BLaER1 treated with 17β-estradiol and CSF1 and Interleukin-3, amounts not matched to agents 10 nM and 100 nM (cell line): ENCODE measurements around the gene MATN1.
A peak's percentile ranks its signal among the peaks of the same experiment; 100 is the strongest.

Source experiments
- H3K27ac ChIP-seq, 11 experiments: shearing (Covaris generic); formaldehyde crosslinking; 2 replicates each; pipeline ENCODE4 v1.8.1; 2022
- H3K27me3 ChIP-seq, 11 experiments: shearing (Covaris generic); formaldehyde crosslinking; 2 replicates each; pipeline ENCODE4 v1.8.1; 2022
- H3K36me3 ChIP-seq, 11 experiments: shearing (Covaris generic); formaldehyde crosslinking; 2 replicates each; pipeline ENCODE4 v1.8.1; 2022
- H3K4me1 ChIP-seq, 10 experiments: shearing (Covaris generic); formaldehyde crosslinking; 2 replicates each; pipeline ENCODE4 v1.8.1; 2022
- H3K4me2 ChIP-seq, 11 experiments: shearing (Covaris generic); formaldehyde crosslinking; 2 replicates each; pipeline ENCODE4 v1.8.1; 2022
- H3K4me3 ChIP-seq, 10 experiments: shearing (Covaris generic); formaldehyde crosslinking; 2 replicates each; pipeline ENCODE4 v1.8.1; 2022
- H3K9ac ChIP-seq, 11 experiments: shearing (Covaris generic); formaldehyde crosslinking; 2 replicates each; pipeline ENCODE4 v1.8.1; 2022
- H3K9me3 ChIP-seq, 11 experiments: shearing (Covaris generic); formaldehyde crosslinking; replicated peaks in 1 of 11; 2 replicates each; pipeline ENCODE4 v1.8.1; 2022
- H4K20me1 ChIP-seq, 11 experiments: shearing (Covaris generic); formaldehyde crosslinking; 2 replicates each; pipeline ENCODE4 v1.8.1; 2022
- Cebpa-rat ChIP-seq, 11 experiments: shearing (Covaris generic); IDR thresholded peaks; 2 replicates each; pipeline ENCODE4 v1.8.1; 2022

The MATN1 gene

DNA sequence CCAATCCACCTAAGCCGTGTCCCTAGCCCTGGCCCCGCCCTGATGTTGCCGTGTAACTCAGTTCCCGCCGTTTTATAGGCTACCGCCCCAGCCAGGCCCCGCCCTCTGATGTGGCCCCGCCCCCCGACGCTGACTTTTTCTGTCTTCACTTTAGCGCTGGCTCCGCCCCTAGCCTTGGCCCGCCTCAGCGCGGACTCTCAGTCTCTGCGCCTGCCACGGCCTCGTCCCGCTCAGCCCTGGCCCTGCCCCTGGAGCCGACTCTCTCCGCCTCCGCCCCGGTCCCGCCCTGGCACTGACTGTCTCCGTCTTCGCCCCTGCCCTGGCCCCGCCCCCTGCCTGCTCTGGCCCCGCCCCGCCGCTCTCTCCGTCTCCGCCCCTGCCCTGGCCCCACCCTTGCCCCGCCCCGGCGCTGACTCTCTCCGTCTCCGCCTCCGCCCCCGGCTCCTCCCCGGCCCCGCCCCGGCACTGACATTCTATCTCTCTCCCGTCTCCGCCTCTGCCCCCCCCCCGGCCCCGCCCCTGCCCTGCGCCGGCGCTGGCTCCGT is 5.2 kb downstream of the MATN1 start:
- peak overlapping the region; percentile 54 to 74 (median 64) for H3K4me3 ChIP-seq
- H3K9ac ChIP-seq: peak overlapping the region in 10 of 11 experiments; percentile 65 to 79 (median 74); a peak in 16 of 22 replicates
- no peaks in the 10 kb centered on the region for H3K27me3 ChIP-seq
- H3K4me2 ChIP-seq: peak overlapping the region in 10 of 11 experiments; percentile 69 to 85 (median 80); a peak in 17 of 22 replicates
- no peaks in the 10 kb centered on the region for H3K36me3 ChIP-seq
- H3K9me3 ChIP-seq: peaks cover 0 to 12% (median 10%) of the 10 kb centered on the region in 11 experiments; a peak in 9 of 22 replicates
- TF ChIP-seq Cebpa-rat (IDR thresholded peaks at IDR 0.05): no peak
- peaks cover 0 to 35% (median 7%) of the 10 kb centered on the region in 11 experiments; a peak in 13 of 22 replicates for H4K20me1 ChIP-seq
- peaks cover 44 to 62% (median 53%) of the 10 kb centered on the region in 10 experiments for H3K4me1 ChIP-seq
- H3K27ac ChIP-seq: peak overlapping the region in 9 of 11 experiments; percentile 66 to 79 (median 72); a peak in 15 of 22 replicates

DNA sequence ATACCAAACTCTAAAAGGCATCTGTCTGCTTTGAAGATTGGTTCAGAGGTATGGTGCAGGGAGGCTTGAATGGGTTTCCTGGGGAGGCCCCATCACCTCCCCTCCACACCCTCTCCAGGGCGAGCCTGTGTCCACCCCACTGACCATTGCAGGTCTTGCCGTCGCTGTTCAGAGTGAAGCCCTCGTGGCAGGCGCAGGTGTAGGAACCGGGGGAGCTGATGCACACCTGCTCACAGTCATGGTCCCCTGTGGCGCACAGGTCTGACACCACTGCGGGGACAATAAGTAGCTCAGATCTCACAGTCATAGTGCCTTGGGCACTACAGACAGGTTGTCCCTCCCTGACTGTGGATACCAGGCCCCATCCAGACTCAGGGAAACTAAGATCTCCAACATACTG is 6.7 kb downstream of the MATN1 start:
- Histone ChIP-seq H3K9ac (peak overlapping the region in 6 of 11 experiments; percentile 1 to 74 (median 70); a peak in 3 of 22 replicates), H3K36me3 (no peaks in the 10 kb centered on the region), H3K4me1 (peaks cover 31 to 47% (median 38%) of the 10 kb centered on the region in 10 experiments), H3K4me2 (peak overlapping the region; percentile 69 to 85 (median 80); a peak in 21 of 22 replicates), H3K27me3 (no peaks in the 10 kb centered on the region), H4K20me1 (peaks cover 0 to 21% (median 0%) of the 10 kb centered on the region in 11 experiments; a peak in 8 of 22 replicates), H3K9me3 (peaks cover 0 to 12% (median 10%) of the 10 kb centered on the region in 11 experiments; a peak in 9 of 22 replicates), H3K27ac (no peak overlapping the region), H3K4me3 (peak overlapping the region in 1 of 10 experiments; percentile 61; a peak in 1 of 20 replicates)
- no peak for TF ChIP-seq Cebpa-rat (IDR thresholded peaks at IDR 0.05)

DNA sequence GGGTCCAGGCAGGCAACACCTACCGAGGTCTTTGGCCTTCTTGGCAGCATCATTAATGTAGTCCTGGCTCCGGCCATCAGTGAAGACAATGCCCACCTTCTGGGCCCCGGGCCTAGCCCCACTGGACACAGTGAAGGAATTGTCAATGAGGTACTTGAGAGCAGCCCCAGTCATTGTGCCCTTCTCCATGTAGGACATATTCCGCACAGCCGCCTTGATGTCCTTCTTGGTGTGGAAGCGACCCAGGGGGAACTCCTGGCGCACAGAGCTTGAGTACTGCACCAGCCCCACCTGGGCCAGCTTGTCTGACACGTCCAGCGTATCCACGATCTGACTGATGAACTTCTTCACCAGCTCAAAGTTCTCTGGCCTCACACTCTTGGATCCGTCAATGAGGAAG is 7.5 kb downstream of the MATN1 start:
- Histone ChIP-seq H3K4me3 (no peak overlapping the region), H3K4me1 (peaks cover 24 to 39% (median 31%) of the 10 kb centered on the region in 10 experiments), H3K27me3 (no peaks in the 10 kb centered on the region), H3K4me2 (no peak overlapping the region), H3K9me3 (peaks cover 0 to 12% (median 10%) of the 10 kb centered on the region in 11 experiments; a peak in 9 of 22 replicates), H4K20me1 (peaks cover 0 to 19% (median 0%) of the 10 kb centered on the region in 11 experiments; a peak in 5 of 22 replicates), H3K36me3 (no peaks in the 10 kb centered on the region), H3K9ac (no peak overlapping the region), H3K27ac (no peak overlapping the region)
- no peak for TF ChIP-seq Cebpa-rat (IDR thresholded peaks at IDR 0.05)

DNA sequence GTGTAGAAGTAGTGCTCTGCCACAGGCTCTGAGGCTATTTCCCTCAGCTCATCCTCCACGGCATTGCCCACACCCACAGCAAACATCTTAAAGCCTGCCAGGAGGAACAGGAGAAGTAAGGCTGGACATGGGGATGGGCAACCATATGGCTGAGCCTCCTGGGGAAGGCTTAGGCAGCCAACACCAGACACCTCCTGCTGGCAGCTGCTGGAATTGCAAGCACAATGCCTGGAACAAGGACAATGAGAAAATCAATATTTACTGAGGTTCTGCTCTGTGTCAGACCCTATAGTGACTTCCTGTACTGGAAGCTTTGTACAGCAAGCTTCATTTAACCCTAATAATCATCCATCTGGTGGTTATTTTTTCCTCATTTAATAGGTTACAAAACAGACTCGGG is 8.2 kb downstream of the MATN1 start:
- Histone ChIP-seq H3K4me1 (peaks cover 17 to 33% (median 25%) of the 10 kb centered on the region in 10 experiments), H3K9ac (no peak overlapping the region), H3K4me3 (no peak overlapping the region), H3K27me3 (no peaks in the 10 kb centered on the region), H3K4me2 (no peak overlapping the region), H3K27ac (no peak overlapping the region), H3K9me3 (peaks cover 0 to 12% (median 10%) of the 10 kb centered on the region in 11 experiments; a peak in 9 of 22 replicates), H3K36me3 (no peaks in the 10 kb centered on the region), H4K20me1 (peaks cover 0 to 12% (median 0%) of the 10 kb centered on the region in 11 experiments; a peak in 5 of 22 replicates)
- no peak for TF ChIP-seq Cebpa-rat (IDR thresholded peaks at IDR 0.05)

DNA sequence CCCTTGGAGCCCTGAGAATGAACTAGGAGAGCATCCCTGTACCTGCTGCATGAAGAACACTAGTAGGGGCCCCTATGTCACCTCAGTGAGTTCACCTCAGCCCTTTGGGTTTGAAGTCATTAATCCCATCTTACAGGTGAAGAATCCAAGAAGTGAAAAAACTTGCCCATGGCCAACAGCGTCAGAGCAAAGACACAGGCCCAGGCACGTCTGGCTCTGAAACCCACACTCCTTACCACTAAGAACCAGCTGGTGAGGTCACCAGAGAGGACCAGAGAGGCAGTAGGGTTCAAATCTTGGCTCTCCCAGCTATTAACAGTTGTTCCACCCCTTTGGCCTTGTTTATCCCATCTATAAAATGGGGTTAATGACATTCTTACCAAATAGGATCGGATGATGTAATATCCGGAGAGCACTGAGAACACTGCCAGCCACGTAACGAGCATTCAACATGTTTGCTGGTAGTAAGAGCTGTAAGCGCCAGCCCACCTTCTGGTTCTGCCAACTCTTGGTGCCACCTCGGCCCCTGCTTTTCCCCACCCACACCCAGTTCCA is 8.8 kb downstream of the MATN1 start:
- H3K9ac ChIP-seq: no peak overlapping the region
- no peaks in the 10 kb centered on the region for H3K27me3 ChIP-seq
- no peak overlapping the region for H3K4me2 ChIP-seq
- peaks cover 0 to 12% (median 10%) of the 10 kb centered on the region in 11 experiments; a peak in 9 of 22 replicates for H3K9me3 ChIP-seq
- no peak overlapping the region for H3K27ac ChIP-seq
- peaks cover 0 to 6% (median 0%) of the 10 kb centered on the region in 11 experiments; a peak in 6 of 22 replicates for H4K20me1 ChIP-seq
- no peak overlapping the region for H3K4me3 ChIP-seq
- H3K36me3 ChIP-seq: no peaks in the 10 kb centered on the region
- peaks cover 11 to 27% (median 19%) of the 10 kb centered on the region in 10 experiments for H3K4me1 ChIP-seq
- no peak for TF ChIP-seq Cebpa-rat (IDR thresholded peaks at IDR 0.05)

DNA sequence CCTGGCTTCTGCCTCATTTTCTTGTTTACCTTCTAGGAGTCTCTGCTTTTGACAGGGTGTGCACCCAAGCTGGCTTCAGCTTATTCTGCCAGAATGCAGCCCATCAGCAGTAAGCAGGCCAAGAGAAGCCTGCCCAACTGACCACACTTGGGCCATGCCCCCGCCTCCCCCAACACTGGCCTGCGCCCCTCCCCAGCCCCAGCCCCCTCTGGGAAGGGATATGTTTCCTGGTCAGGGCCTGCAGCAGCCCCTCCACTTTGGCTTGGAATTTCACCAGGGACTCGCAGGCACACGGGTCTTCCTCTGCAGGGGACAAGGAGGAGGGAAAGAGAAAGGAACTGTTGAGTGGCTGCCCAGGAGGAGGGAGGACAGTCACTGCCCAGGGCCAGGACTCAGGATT is 9.4 kb downstream of the MATN1 start:
- H3K27me3 ChIP-seq: no peaks in the 10 kb centered on the region
- H3K9ac ChIP-seq: no peak overlapping the region
- H3K4me1 ChIP-seq: peaks cover 7 to 21% (median 13%) of the 10 kb centered on the region in 10 experiments
- no peak for TF ChIP-seq Cebpa-rat (IDR thresholded peaks at IDR 0.05)
- no peak overlapping the region for H3K27ac ChIP-seq
- H3K36me3 ChIP-seq: no peaks in the 10 kb centered on the region
- peaks cover 0 to 4% (median 0%) of the 10 kb centered on the region in 11 experiments; a peak in 3 of 22 replicates for H4K20me1 ChIP-seq
- peaks cover 0 to 12% (median 10%) of the 10 kb centered on the region in 11 experiments; a peak in 9 of 22 replicates for H3K9me3 ChIP-seq
- no peak overlapping the region for H3K4me2 ChIP-seq
- no peak overlapping the region for H3K4me3 ChIP-seq

DNA sequence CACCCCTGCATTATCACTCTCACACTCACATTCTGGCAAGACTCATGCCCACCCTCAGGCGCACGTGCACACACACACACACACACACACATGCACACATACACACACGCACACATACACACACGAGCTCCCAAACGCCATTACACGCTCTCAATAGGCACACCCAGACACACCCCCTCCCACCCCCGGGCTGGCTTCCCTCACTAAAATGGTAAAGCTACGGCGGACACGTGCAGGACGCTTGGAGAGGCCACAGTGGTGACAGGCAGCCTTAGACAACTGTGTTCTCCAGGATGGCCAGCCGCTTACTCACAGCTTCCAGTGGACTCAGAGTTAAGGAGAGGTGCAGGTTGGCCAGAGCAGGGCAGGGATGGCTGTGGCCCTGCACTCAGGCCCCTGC is 10.1 kb downstream of the MATN1 start:
- no peak overlapping the region for H3K4me3 ChIP-seq
- H3K27ac ChIP-seq: no peak overlapping the region
- no peaks in the 10 kb centered on the region; a peak in 2 of 22 replicates for H4K20me1 ChIP-seq
- no peaks in the 10 kb centered on the region for H3K27me3 ChIP-seq
- no peak overlapping the region for H3K9ac ChIP-seq
- no peak overlapping the region for H3K4me2 ChIP-seq
- no peaks in the 10 kb centered on the region for H3K36me3 ChIP-seq
- TF ChIP-seq Cebpa-rat (IDR thresholded peaks at IDR 0.05): no peak
- peaks cover 7 to 18% (median 12%) of the 10 kb centered on the region in 10 experiments for H3K4me1 ChIP-seq
- peaks cover 0 to 12% (median 10%) of the 10 kb centered on the region in 11 experiments; a peak in 9 of 22 replicates for H3K9me3 ChIP-seq

DNA sequence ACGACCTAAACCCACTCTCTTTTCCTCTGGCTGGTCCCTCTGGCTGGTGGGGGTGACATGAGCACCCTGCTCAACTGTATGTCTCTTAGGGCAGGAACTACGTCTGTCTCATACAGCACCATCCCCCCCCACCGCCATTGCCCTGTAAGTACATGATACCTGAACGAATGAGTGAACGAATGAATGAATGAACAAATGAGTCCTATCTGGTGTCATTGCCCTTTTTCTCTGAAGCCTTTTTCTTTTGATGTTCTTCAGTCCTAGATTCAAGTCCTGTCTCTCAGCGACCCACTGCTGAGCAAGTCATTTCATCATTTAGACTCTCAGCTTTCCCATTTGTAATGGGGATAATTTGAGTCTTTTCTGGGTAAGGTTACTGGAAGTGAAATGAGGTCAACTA is 10.8 kb downstream of the MATN1 start:
- Histone ChIP-seq H4K20me1 (no peaks in the 10 kb centered on the region; a peak in 2 of 22 replicates), H3K4me3 (no peak overlapping the region), H3K9me3 (peaks cover 0 to 12% (median 10%) of the 10 kb centered on the region in 11 experiments; a peak in 9 of 22 replicates), H3K27me3 (no peaks in the 10 kb centered on the region), H3K4me1 (peaks cover 8 to 22% (median 17%) of the 10 kb centered on the region in 10 experiments), H3K27ac (no peak overlapping the region), H3K36me3 (no peaks in the 10 kb centered on the region), H3K9ac (no peak overlapping the region), H3K4me2 (no peak overlapping the region)
- TF ChIP-seq Cebpa-rat (IDR thresholded peaks at IDR 0.05): no peak

DNA sequence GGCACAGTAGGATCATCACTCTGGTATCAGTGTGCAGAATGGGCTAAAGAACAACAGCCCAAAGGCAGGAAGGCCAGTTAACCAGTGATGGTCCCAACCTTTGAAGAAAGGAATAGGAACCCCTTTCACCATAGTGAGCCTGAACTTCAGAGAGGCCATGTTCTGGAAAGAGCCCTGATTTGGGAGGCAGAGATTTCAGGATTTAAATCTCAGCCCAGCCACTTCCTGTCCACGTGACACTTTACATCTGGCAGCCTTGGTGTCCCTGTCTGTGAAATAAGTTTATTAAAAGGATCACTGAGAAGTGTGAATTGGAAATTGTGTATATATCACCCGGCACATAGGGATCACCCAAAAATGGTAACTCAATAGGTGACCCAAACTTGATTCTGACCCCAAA is 13.0 kb downstream of the MATN1 start:
- Histone ChIP-seq H3K4me1 (peaks cover 0 to 27% (median 21%) of the 10 kb centered on the region in 10 experiments; a peak in 17 of 20 replicates), H3K36me3 (no peaks in the 10 kb centered on the region), H3K9ac (peak overlapping the region in 1 of 11 experiments; percentile 18; a peak in 1 of 22 replicates), H3K4me3 (no peak overlapping the region), H3K27me3 (peaks cover 0 to 1% (median 0%) of the 10 kb centered on the region in 11 experiments; a peak in 2 of 22 replicates), H3K9me3 (peaks cover 0 to 5% (median 4%) of the 10 kb centered on the region in 11 experiments; a peak in 9 of 22 replicates), H3K27ac (no peak overlapping the region), H4K20me1 (no peaks in the 10 kb centered on the region; a peak in 2 of 22 replicates), H3K4me2 (no peak overlapping the region)
- TF ChIP-seq Cebpa-rat (IDR thresholded peaks at IDR 0.05): no peak
